ENCODE measurements around the gene ARHGEF38. TPM values are rescaled to one million over a fixed set of nuclear protein-coding genes. Genes with fewer than 3 reads are reported as not detected.

ARHGEF38 gene
- total RNA-seq, 2 experiments from 2014 or later: not detected

GRCh38 chr4:105624530-105624929 is 72.1 kb downstream of the ARHGEF38 start:
- no peaks in the 10 kb centered on the region for H3K36me3 ChIP-seq (ENCODE audit: insufficient read depth, low read length)
- intact Hi-C loops (cut with DNase I, micrococcal nuclease): no loop called here
- H3K4me3 Mint-ChIP-seq: no peak overlapping the region
- H3K4me3 ChIP-seq (ENCODE audit: low read length): no peak overlapping the region
- no peak for DNase-seq
- H3K36me3 Mint-ChIP-seq (ENCODE audit: low read depth): no peaks in the 10 kb centered on the region
- no peaks in the 10 kb centered on the region for H3K9me3 ChIP-seq (ENCODE audit: control insufficient read depth in 1 of 2, insufficient read depth in 1 of 2, low read length in 2 of 2)
- ATAC-seq (ENCODE audit: poor library complexity): no peak
- no peak overlapping the region for H3K27ac Mint-ChIP-seq
- peaks cover 0 to 14% of the 10 kb centered on the region in 2 experiments for H3K27me3 ChIP-seq (ENCODE audit: control insufficient read depth in 1 of 2, insufficient read depth in 2 of 2, low read length in 2 of 2)
- H3K27me3 Mint-ChIP-seq: peaks cover 4% of the 10 kb centered on the region
- H3K4me1 Mint-ChIP-seq (ENCODE audit: low read depth): no peaks in the 10 kb centered on the region
- ChIA-PET POLR2A (no interaction called here), CTCF (no interaction called here)
- H3K9me3 Mint-ChIP-seq: no peaks in the 10 kb centered on the region
- no peak for TF ChIP-seq CTCF (IDR thresholded peaks at IDR 0.05)
- no peak overlapping the region for H3K27ac ChIP-seq (ENCODE audit: low read depth in 1 of 2, low read length in 2 of 2)
- H3K4me1 ChIP-seq (ENCODE audit: insufficient read depth, low read length): no peaks in the 10 kb centered on the region

- ATAC-seq (ENCODE audit: poor library complexity) (no peak), DNase-seq (no peak)
- peaks cover 4% of the 10 kb centered on the region for H3K27me3 Mint-ChIP-seq
- no peaks in the 10 kb centered on the region for H3K36me3 Mint-ChIP-seq (ENCODE audit: low read depth)
- peaks cover 0 to 14% of the 10 kb centered on the region in 2 experiments for H3K27me3 ChIP-seq (ENCODE audit: control insufficient read depth in 1 of 2, insufficient read depth in 2 of 2, low read length in 2 of 2)
- ChIA-PET CTCF (no interaction called here), POLR2A (no interaction called here)
- H3K36me3 ChIP-seq (ENCODE audit: insufficient read depth, low read length): no peaks in the 10 kb centered on the region
- H3K4me1 Mint-ChIP-seq (ENCODE audit: low read depth): no peaks in the 10 kb centered on the region
- no peaks in the 10 kb centered on the region for H3K4me1 ChIP-seq (ENCODE audit: insufficient read depth, low read length)
- H3K9me3 ChIP-seq (ENCODE audit: control insufficient read depth in 1 of 2, insufficient read depth in 1 of 2, low read length in 2 of 2): no peaks in the 10 kb centered on the region
- intact Hi-C loops (cut with DNase I, micrococcal nuclease): no loop called here
- H3K27ac Mint-ChIP-seq: no peak overlapping the region
- H3K27ac ChIP-seq (ENCODE audit: low read depth in 1 of 2, low read length in 2 of 2): no peak overlapping the region
- no peak overlapping the region for H3K4me3 ChIP-seq (ENCODE audit: low read length)
- no peak overlapping the region for H3K4me3 Mint-ChIP-seq
- TF ChIP-seq CTCF (IDR thresholded peaks at IDR 0.05): no peak
- H3K9me3 Mint-ChIP-seq: no peaks in the 10 kb centered on the region
Observed at GRCh38 chr4:105625214-105625613, 72.8 kb downstream of the ARHGEF38 start.

GRCh38 chr4:105626846-105627245 is 74.4 kb downstream of the ARHGEF38 start:
- intact Hi-C loops (cut with DNase I, micrococcal nuclease): no loop called here
- Mint-ChIP-seq H3K4me3 (no peak overlapping the region), H3K27me3 (peaks cover 4% of the 10 kb centered on the region), H3K27ac (no peak overlapping the region), H3K36me3 (ENCODE audit: low read depth) (no peaks in the 10 kb centered on the region), H3K9me3 (no peaks in the 10 kb centered on the region), H3K4me1 (ENCODE audit: low read depth) (no peaks in the 10 kb centered on the region)
- Histone ChIP-seq H3K36me3 (ENCODE audit: insufficient read depth, low read length) (no peaks in the 10 kb centered on the region), H3K27ac (ENCODE audit: low read depth in 1 of 2, low read length in 2 of 2) (no peak overlapping the region), H3K4me1 (ENCODE audit: insufficient read depth, low read length) (no peaks in the 10 kb centered on the region), H3K27me3 (ENCODE audit: control insufficient read depth in 1 of 2, insufficient read depth in 2 of 2, low read length in 2 of 2) (peaks cover 0 to 14% of the 10 kb centered on the region in 2 experiments), H3K9me3 (ENCODE audit: control insufficient read depth in 1 of 2, insufficient read depth in 1 of 2, low read length in 2 of 2) (no peaks in the 10 kb centered on the region), H3K4me3 (ENCODE audit: low read length) (no peak overlapping the region)
- CTCF ChIA-PET: no interaction called here
- DNase-seq (no peak), ATAC-seq (ENCODE audit: poor library complexity) (no peak)
- POLR2A ChIA-PET: no interaction called here
- no peak for TF ChIP-seq CTCF (IDR thresholded peaks at IDR 0.05)
